Activated B cell treated with CpG ODN at 0.5 μM for 24 hours (primary cell): ENCODE measurements around the gene PSMB8. TPM values are rescaled to one million over a fixed set of nuclear protein-coding genes. Genes with fewer than 3 reads are reported as not detected.

Experiments
- ATAC-seq: fragments of 200-7000 bp; cut with Tn5 transposase; one replicate; pipeline ENCODE4 v1.10.0; 2021; ENCODE audit warnings: low read depth, mild to moderate bottlenecking, moderate library complexity
- CTCF ChIA-PET: fragments of 350-600 bp; sonication (Branson Sonifier 250); formaldehyde crosslinking; loops from one replicate; lab custom pipeline; 2021; ENCODE audit warnings: antibody characterized with exemption; lab: Charles Lee
- POLR2A ChIA-PET: fragments of 350-600 bp; sonication (Branson Sonifier 250); formaldehyde crosslinking; loops from one replicate; lab custom pipeline; 2021; ENCODE audit warnings: antibody characterized with exemption; lab: Charles Lee
- DNase-seq: peaks from one replicate; pipeline ENCODE4 v3.0.0; 2022
- H3K27ac Mint-ChIP-seq: one replicate; pipeline ENCODE4 v1.8.0; 2020; ENCODE audit warnings: mixed read lengths
- H3K27me3 Mint-ChIP-seq: one replicate; pipeline ENCODE4 v1.8.0; 2021; ENCODE audit warnings: mixed read lengths
- H3K36me3 Mint-ChIP-seq: one replicate; pipeline ENCODE4 v1.8.0; 2021; ENCODE audit warnings: low read depth, mixed read lengths
- H3K4me1 Mint-ChIP-seq: one replicate; pipeline ENCODE4 v1.8.0; 2021; ENCODE audit warnings: mixed read lengths
- H3K4me3 Mint-ChIP-seq: one replicate; pipeline ENCODE4 v1.8.0; 2020; ENCODE audit warnings: mild to moderate bottlenecking, mixed read lengths
- H3K9me3 Mint-ChIP-seq: one replicate; pipeline ENCODE4 v1.8.0; 2020; ENCODE audit warnings: mixed read lengths
- CTCF ChIP-seq: fragments of 200-600 bp; IDR thresholded peaks from one replicate; pipeline ENCODE4 v1.8.0; 2022; ENCODE audit warnings: antibody characterized with exemption, mild to moderate bottlenecking
- intact Hi-C: fragments of 100-400 bp; cut with micrococcal nuclease; formaldehyde crosslinking; loops from one replicate; pipeline ENCODE4 v1.15.1; 2024
- total RNA-seq: library from RNA; stranded (reverse); gene quantifications from 2 replicates; pipeline ENCODE4 v1.2.3, GENCODE V29; 2022

Gene PSMB8
- total RNA-seq, 1 donor from 2014 or later, result 182 TPM

- Mint-ChIP-seq H3K36me3 (peaks cover 94% of the 10 kb centered on the region), H3K9me3 (no peaks in the 10 kb centered on the region), H3K4me1 (peaks cover 79% of the 10 kb centered on the region), H3K4me3 (peak overlapping the region; percentile 99), H3K27me3 (no peaks in the 10 kb centered on the region), H3K27ac (peak overlapping the region; percentile 98)
- ChIA-PET CTCF (interaction anchor here (0.7 to 5.6 kb wide), 13 partner anchors 13 to 662 kb away, joined by 3 to 218 read pairs (median 5); partner anchors contain the start of genes GPSM3, PSMB8 and TAP2), POLR2A (interaction anchor here (0.6 to 12.3 kb wide), 24 partner anchors 10 to 662 kb away, joined by 3 to 904 read pairs (median 9); partner anchors contain the start of genes BRD2, GPSM3, HLA-DMA and HLA-DMB)
- intact Hi-C loops, result loop anchor here (1.0 kb wide), 3 partner anchors 13 to 38 kb away; partner anchors contain the start of gene TAP2
- TF ChIP-seq CTCF, result no peak
- peak; percentile 12 for ATAC-seq
- DNase-seq, result no peak
Measured at GRCh38 chr6:32854376-32855178, 10.7 kb upstream of the PSMB8 start.

- TF ChIP-seq CTCF, result peak; percentile 20
- DNase-seq (peak; percentile 91), ATAC-seq (peak; percentile 80)
- ChIA-PET CTCF (interaction anchor here (0.6 to 5.6 kb wide), 20 partner anchors 12 to 661 kb away, joined by 3 to 218 read pairs (median 4); partner anchors contain the start of genes GPSM3, HLA-DMA, HLA-DOB and PSMB8), POLR2A (interaction anchor here (0.7 to 12.3 kb wide), 52 partner anchors 10 to 882 kb away, joined by 3 to 904 read pairs (median 4); partner anchors contain the start of genes ATF6B, BRD2, DXO and GPSM3)
- Mint-ChIP-seq H3K4me3 (peak within 1 kb of the TSS; percentile 99), H3K4me1 (peaks cover 77% of the 10 kb centered on the region), H3K27me3 (no peaks in the 10 kb centered on the region), H3K9me3 (no peaks in the 10 kb centered on the region), H3K36me3 (peaks cover 93% of the 10 kb centered on the region), H3K27ac (peak within 1 kb of the TSS; percentile 98)
- intact Hi-C loops, result loop anchor here (1.0 kb wide), 4 partner anchors 9 to 37 kb away; partner anchors contain the start of genes PSMB8 and TAP2
Measured at GRCh38 chr6:32853541-32854375, 9.9 kb upstream of the PSMB8 start, which contains the start of the genes PSMB9 and TAP1. PSMB9 (plus strand) TSS chr6:32854192; CDS start chr6:32854230, 38 bp downstream. TAP1 (minus strand) TSS chr6:32853704; CDS start chr6:32853636, 68 bp downstream.

DNA sequence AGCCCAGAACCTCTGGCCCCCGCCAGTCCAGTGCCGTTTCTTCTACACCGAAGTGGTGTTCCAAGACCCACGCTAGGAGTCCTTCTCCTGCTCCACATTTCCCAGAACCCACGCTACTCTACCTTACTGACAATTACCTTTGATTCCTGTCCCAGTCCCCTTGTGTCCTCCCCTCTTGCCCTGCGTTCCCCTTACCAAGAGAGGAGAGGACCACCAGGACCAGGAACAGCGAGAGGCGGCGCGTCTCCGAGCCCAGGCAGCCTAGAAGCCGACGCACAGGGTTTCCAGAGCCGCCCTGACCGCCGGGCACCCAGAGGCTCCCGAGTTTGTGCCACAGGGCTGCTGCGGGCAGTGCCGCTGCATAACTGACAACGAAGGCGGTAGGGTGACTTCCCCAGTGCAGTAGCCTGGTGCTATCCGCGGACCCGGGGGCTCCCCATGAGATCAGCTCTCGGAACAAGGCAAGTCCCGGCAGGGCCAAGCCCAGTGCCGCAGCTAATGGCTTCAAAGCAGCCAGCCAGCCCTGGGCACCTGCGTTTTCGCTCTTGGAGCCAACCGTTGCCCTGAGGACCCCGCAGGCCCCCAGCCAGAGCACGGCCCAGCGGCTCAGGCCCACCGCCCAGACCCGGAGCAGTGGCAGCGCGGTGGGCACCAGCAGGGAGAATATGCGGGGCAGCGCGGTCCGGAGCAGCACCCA, 9.1 kb upstream of the PSMB8 start:
- Mint-ChIP-seq H3K27me3 (no peaks in the 10 kb centered on the region), H3K9me3 (no peaks in the 10 kb centered on the region), H3K4me1 (peaks cover 78% of the 10 kb centered on the region), H3K36me3 (peaks cover 93% of the 10 kb centered on the region), H3K4me3 (peak overlapping the region; percentile 99), H3K27ac (peak overlapping the region; percentile 92)
- TF ChIP-seq CTCF, result no peak
- POLR2A ChIA-PET, result interaction anchor here (0.7 to 12.3 kb wide), 47 partner anchors 11 to 881 kb away, joined by 3 to 904 read pairs (median 5); partner anchors contain the start of genes ATF6B, BRD2, DXO and GPSM3
- DNase-seq (no peak), ATAC-seq (peak; percentile 47)
- intact Hi-C loops, result loop anchor here (1.0 kb wide), 1 partner anchor 9 kb away; the partner anchor contains the start of gene PSMB8
- CTCF ChIA-PET, result interaction anchor here (0.6 to 5.6 kb wide), 16 partner anchors 12 to 660 kb away, joined by 3 to 218 read pairs (median 4); partner anchors contain the start of genes GPSM3, HLA-DMA, HLA-DOB and PSMB8

DNA sequence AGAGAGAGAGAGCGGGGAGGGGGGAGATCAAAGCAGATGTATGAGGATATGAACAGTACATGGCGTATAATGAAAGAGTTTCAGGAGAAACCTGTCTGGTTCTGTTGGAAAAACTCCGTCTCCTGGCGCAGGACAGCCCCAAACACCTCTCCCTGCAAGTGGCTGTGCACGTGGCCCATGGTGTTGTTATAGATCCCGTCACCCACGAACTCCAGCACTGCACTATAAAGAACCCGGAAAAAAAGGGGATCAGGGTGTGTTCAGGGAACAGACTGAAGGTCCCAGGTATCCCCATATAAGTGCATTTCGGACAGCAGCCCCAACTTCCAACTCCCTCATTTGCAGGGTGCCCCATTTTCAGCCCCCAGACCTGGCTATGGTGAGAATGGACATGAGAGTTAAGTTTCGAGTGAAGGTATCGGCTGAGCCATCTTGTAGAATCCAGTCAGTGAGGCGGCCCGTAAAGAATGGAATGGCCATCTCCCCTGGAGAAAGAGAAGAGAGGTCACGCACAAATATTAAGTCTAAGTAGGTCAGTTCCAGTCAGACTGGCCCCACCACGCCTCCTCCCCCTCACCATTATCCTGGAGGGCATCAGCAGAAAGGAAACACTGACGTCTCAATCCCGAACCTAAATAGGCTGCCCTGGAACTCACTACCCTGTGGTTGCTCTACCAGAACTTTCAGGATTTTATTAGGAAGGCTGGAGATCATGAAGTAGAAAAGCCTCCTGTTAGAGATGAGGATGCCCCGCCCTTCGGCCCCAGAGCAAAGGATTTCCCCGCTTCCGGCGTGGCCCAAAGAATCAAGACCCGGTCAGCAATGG, 8.4 kb upstream of the PSMB8 start:
- H3K27me3 Mint-ChIP-seq, result no peaks in the 10 kb centered on the region
- POLR2A ChIA-PET, result interaction anchor here (0.5 to 12.3 kb wide), 25 partner anchors 10 to 660 kb away, joined by 3 to 904 read pairs (median 12); partner anchors contain the start of genes BRD2, GPSM3, HLA-DMA and HLA-DMB
- CTCF ChIA-PET, result interaction anchor here (1.2 to 5.6 kb wide), 8 partner anchors 11 to 419 kb away, joined by 3 to 218 read pairs (median 6); partner anchors contain the start of genes HLA-DMA, HLA-DOB, PSMB8 and TAP2
- intact Hi-C loops, result no loop called here
- peak overlapping the region; percentile 99 for H3K4me3 Mint-ChIP-seq
- DNase-seq, result no peak
- H3K9me3 Mint-ChIP-seq, result no peaks in the 10 kb centered on the region
- H3K4me1 Mint-ChIP-seq, result peaks cover 78% of the 10 kb centered on the region
- H3K27ac Mint-ChIP-seq, result peak overlapping the region; percentile 92
- no peak for ATAC-seq
- TF ChIP-seq CTCF, result no peak
- H3K36me3 Mint-ChIP-seq, result peaks cover 93% of the 10 kb centered on the region
